Measurements from ENCODE around the gene SLC6A3. TPM values are rescaled to one million over a fixed set of nuclear protein-coding genes. Genes with fewer than 3 reads are reported as not detected.
"Not testable (repeated sequence)": the region's sequence is repeated elsewhere in the genome, so short reads cannot be mapped to it uniquely, and the experiment has no call there.

SLC6A3 gene
- total RNA-seq, 2 experiments from 2014 or later: not detected

- H3K27me3 Mint-ChIP-seq: peaks cover 2% of the 10 kb centered on the region
- DNase-seq: no peak
- CTCF ChIA-PET: interaction anchor here (0.8 to 5.5 kb wide), 6 partner anchors 14 to 266 kb away, joined by 3 to 38 read pairs (median 4); partner anchors contain the start of gene CLPTM1L
- no peak overlapping the region for H3K4me3 Mint-ChIP-seq
- no peak overlapping the region for H3K27ac Mint-ChIP-seq
- H3K4me1 Mint-ChIP-seq (ENCODE audit: low read depth): peaks cover 11% of the 10 kb centered on the region
- no peaks in the 10 kb centered on the region for H3K36me3 Mint-ChIP-seq
- no peaks in the 10 kb centered on the region for H3K9me3 Mint-ChIP-seq
- intact Hi-C loops (cut with micrococcal nuclease): no loop called here
- POLR2A ChIA-PET: no interaction called here
These were observed 66.2 kb downstream of the SLC6A3 start for GRCh38 chr5:1378866-1379659.

- H3K9me3 Mint-ChIP-seq: no peaks in the 10 kb centered on the region
- no peak for DNase-seq
- ChIA-PET POLR2A (no interaction called here), CTCF (no interaction called here)
- peaks cover 2% of the 10 kb centered on the region for H3K27me3 Mint-ChIP-seq
- H3K4me3 Mint-ChIP-seq: no peak overlapping the region
- no peak overlapping the region for H3K27ac Mint-ChIP-seq
- H3K36me3 Mint-ChIP-seq: no peaks in the 10 kb centered on the region
- peaks cover 11% of the 10 kb centered on the region for H3K4me1 Mint-ChIP-seq (ENCODE audit: low read depth)
- intact Hi-C loops (cut with micrococcal nuclease): no loop called here
These were observed 67.1 kb downstream of the SLC6A3 start for GRCh38 chr5:1378096-1378495.

- H3K27ac Mint-ChIP-seq: no peak overlapping the region
- no peak overlapping the region for H3K4me3 Mint-ChIP-seq
- peaks cover 2% of the 10 kb centered on the region for H3K27me3 Mint-ChIP-seq
- intact Hi-C loops (cut with micrococcal nuclease): no loop called here
- POLR2A ChIA-PET: no interaction called here
- no peaks in the 10 kb centered on the region for H3K36me3 Mint-ChIP-seq
- CTCF ChIA-PET: no interaction called here
- no peaks in the 10 kb centered on the region for H3K9me3 Mint-ChIP-seq
- H3K4me1 Mint-ChIP-seq (ENCODE audit: low read depth): peaks cover 11% of the 10 kb centered on the region
- no peak for DNase-seq
These were observed 68.3 kb downstream of the SLC6A3 start for GRCh38 chr5:1376981-1377380.

DNA sequence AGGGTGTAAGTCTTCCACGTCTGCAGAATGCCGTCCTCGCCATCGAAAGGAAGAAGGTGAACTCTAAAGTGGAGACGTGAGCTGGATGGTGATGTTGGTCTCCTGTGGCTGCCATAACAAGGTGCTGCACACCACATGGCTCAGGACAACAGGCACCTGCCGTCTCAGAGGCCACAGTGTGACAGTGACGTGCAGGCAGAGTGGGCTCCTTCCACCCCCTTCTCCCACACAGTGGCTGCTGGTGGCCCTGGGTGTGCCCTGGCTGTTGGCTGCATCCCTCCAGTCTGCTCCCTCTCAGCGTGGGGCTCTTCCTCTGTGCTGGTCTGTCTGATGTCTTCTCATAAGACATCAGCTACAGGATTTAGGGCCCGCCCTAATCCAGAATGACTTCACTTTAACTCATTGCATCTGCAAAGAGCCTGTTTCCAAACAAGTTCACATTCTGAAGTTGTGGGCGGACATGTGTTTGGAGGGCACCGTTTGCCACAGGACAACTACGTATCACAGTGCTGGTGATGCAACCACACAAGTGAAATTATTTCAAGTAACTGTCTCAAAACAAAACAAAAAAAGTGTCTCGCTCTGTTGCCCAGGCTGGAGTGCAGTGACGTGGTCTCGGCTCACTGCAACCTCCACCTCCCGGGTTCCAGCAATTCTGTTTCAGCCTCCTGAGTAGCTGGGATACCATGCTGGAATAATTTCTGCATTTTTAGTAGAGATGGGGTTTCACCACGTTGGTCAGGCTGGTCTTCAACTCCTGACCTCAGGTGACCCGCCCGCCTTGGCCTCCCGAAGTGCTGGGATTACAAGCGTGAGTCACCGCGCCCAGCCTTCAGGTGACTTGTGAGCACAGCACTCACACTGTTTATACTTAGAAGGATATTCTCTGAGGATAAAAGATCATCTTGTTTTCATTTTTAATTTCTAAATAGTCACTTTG, 69.1 kb downstream of the SLC6A3 start:
- Mint-ChIP-seq H3K9me3 (no peaks in the 10 kb centered on the region), H3K27ac (no peak overlapping the region), H3K36me3 (no peaks in the 10 kb centered on the region), H3K27me3 (peaks cover 2% of the 10 kb centered on the region), H3K4me3 (no peak overlapping the region), H3K4me1 (ENCODE audit: low read depth) (peaks cover 6% of the 10 kb centered on the region)
- ChIA-PET POLR2A (no interaction called here), CTCF (no interaction called here)
- DNase-seq: no peak
- intact Hi-C loops (cut with micrococcal nuclease): no loop called here

- ChIA-PET CTCF (no interaction called here), POLR2A (no interaction called here)
- Mint-ChIP-seq H3K27ac (no peak overlapping the region), H3K9me3 (no peaks in the 10 kb centered on the region), H3K36me3 (no peaks in the 10 kb centered on the region), H3K27me3 (peaks cover 2% of the 10 kb centered on the region), H3K4me1 (ENCODE audit: low read depth) (no peaks in the 10 kb centered on the region), H3K4me3 (no peak overlapping the region)
- intact Hi-C loops (cut with micrococcal nuclease): no loop called here
- DNase-seq: no peak
These were observed 70.6 kb downstream of the SLC6A3 start for GRCh38 chr5:1374679-1375055.

DNA sequence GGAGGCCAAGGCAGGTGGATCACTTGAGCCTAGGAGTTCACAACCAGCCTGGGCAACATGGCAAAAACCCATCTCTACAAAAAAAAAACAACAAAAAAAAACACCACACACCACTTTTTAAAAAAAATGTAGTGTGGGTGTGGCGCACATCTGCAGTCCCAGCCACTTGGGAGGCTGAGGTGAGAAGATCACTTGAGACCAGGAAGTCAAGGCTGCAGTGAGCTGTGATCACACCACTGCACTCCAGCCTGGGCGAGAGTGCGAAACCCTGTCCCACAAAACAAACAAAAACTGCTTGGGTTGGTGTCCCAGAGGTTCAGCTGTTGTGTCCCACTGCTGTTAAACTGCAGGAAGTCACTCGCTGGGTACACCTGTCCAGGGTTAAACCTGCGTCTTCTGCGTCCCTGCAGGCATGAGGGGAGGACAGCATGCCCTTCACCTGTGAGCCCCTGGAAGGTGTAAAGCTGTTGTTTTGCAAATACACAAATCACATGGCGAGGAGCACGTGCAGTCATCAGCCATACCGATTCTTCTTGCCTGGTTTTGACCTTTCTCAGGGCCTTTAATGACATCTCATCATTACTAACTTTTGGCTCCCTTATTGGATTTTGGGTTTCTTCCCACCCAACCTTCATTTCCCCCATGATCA, 71.1 kb downstream of the SLC6A3 start:
- no peaks in the 10 kb centered on the region for H3K36me3 Mint-ChIP-seq
- POLR2A ChIA-PET: interaction anchor here (0.6 kb wide), 1 partner anchor 459 kb away, joined by 3 read pairs; no protein-coding TSS in a partner anchor
- no peak overlapping the region for H3K27ac Mint-ChIP-seq
- no peak overlapping the region for H3K4me3 Mint-ChIP-seq
- peaks cover 2% of the 10 kb centered on the region for H3K27me3 Mint-ChIP-seq
- H3K4me1 Mint-ChIP-seq (ENCODE audit: low read depth): no peaks in the 10 kb centered on the region
- H3K9me3 Mint-ChIP-seq: no peaks in the 10 kb centered on the region
- CTCF ChIA-PET: interaction anchor here (0.7 kb wide), 1 partner anchor 39 kb away, joined by 3 read pairs; no protein-coding TSS in a partner anchor
- DNase-seq: no peak
- intact Hi-C loops (cut with micrococcal nuclease): no loop called here

DNA sequence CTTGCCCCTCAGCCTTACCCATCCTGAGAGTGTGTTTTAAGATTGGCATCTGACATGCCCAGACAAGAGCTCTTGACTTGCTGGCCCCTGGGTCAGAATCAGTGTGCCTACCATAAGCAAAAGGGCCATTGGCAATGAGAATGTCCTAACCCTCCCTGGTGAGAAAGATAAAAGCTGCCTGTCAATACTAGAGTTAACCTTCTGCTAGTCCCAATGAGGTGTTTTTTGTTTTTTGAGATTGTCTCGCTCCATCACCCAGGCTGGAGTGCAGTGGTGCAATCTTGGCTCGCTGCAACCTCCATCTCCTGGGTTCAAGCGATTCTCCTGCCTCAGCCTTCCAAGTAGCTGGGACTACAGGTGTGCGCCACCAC, 73.3 kb downstream of the SLC6A3 start:
- H3K4me3 Mint-ChIP-seq; POLR2A ChIA-PET; H3K36me3 Mint-ChIP-seq; intact Hi-C loops (cut with micrococcal nuclease); H3K4me1 Mint-ChIP-seq (ENCODE audit: low read depth); H3K27ac Mint-ChIP-seq; DNase-seq; H3K9me3 Mint-ChIP-seq; H3K27me3 Mint-ChIP-seq: not testable (repeated sequence)
- CTCF ChIA-PET: interaction anchor here (2.5 kb wide), 1 partner anchor 8 kb away, joined by 7 read pairs; no protein-coding TSS in a partner anchor

DNA sequence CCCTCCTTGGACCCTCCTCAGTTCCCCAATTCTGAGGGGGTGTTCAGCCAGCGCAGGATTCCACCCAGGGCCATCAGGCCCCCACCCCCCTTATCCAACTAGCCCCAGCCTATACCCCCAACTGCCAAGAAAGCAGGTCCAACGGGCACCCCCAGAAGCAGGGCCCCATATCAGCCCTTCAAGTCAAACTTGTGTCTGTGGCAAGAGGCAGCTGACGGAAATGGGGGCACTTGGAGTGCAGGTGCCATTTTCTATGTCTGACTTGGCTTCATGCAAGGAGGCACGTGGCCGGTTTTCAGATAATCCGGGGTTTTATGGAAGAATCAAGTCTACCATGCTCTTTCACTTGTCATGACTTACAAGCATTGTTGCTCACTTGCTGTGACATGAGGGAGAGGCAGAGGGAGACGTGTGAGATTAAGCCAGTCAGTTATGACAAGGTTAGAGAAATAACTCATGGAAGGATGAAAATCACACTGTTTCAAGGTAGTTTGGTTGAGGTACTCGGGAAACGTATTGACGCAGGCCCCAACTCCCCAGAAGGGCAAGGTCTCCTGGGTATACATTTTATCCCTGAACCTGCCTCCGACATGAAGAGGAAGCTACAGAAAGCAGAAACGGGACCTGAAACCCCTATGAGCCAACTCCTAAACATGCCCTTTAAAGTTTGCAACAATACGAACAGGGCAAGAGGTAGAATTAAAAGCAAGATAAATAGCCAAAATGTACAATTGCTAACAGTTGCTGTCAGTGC, 73.8 kb downstream of the SLC6A3 start:
- POLR2A ChIA-PET: no interaction called here
- no peak overlapping the region for H3K4me3 Mint-ChIP-seq

GRCh38 chr5:1370006-1370405, 75.2 kb downstream of the SLC6A3 start:
- intact Hi-C loops (cut with micrococcal nuclease): no loop called here
- Mint-ChIP-seq H3K9me3 (no peaks in the 10 kb centered on the region), H3K36me3 (no peaks in the 10 kb centered on the region), H3K4me3 (no peak overlapping the region), H3K27me3 (no peaks in the 10 kb centered on the region), H3K4me1 (ENCODE audit: low read depth) (no peaks in the 10 kb centered on the region), H3K27ac (no peak overlapping the region)
- ChIA-PET CTCF (interaction anchor here (2.5 kb wide), 1 partner anchor 10 kb away, joined by 7 read pairs; no protein-coding TSS in a partner anchor), POLR2A (no interaction called here)
- DNase-seq: no peak

More for the DNA sequence above, 73.8 kb downstream of the SLC6A3 start:
- intact Hi-C loops (cut with micrococcal nuclease): no loop called here
- H3K27ac Mint-ChIP-seq: no peak overlapping the region
- no peaks in the 10 kb centered on the region for H3K4me1 Mint-ChIP-seq (ENCODE audit: low read depth)
- CTCF ChIA-PET: interaction anchor here (2.5 kb wide), 1 partner anchor 9 kb away, joined by 7 read pairs; no protein-coding TSS in a partner anchor
- H3K36me3 Mint-ChIP-seq: no peaks in the 10 kb centered on the region
- no peaks in the 10 kb centered on the region for H3K9me3 Mint-ChIP-seq
- DNase-seq: no peak
- no peaks in the 10 kb centered on the region for H3K27me3 Mint-ChIP-seq

DNA sequence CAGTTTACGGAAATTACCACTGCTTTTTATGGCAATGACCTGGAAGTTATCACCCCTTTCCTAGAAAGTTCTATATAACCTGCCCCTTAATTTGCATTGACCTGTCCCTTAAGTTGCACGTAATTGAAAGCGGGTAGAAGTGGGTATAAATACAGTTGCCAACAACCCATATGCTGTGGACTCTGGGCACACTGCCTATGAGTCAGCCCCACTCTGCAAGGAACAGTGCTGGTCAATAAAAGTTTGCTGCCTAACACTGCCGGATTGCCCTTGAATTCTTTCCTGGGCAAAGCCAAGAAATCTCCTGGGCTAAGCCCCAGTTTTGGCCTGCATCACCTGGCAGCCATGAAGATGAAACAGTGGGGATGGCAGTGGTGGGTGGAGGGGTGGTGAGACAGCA, 76.5 kb downstream of the SLC6A3 start:
- CTCF ChIA-PET: no interaction called here
- DNase-seq: no peak
- H3K9me3 Mint-ChIP-seq: no peaks in the 10 kb centered on the region
- POLR2A ChIA-PET: no interaction called here
- no peaks in the 10 kb centered on the region for H3K36me3 Mint-ChIP-seq
- H3K27ac Mint-ChIP-seq: no peak overlapping the region
- peaks cover 7% of the 10 kb centered on the region for H3K27me3 Mint-ChIP-seq
- H3K4me1 Mint-ChIP-seq (ENCODE audit: low read depth): no peaks in the 10 kb centered on the region
- intact Hi-C loops (cut with micrococcal nuclease): no loop called here
- no peak overlapping the region for H3K4me3 Mint-ChIP-seq

DNA sequence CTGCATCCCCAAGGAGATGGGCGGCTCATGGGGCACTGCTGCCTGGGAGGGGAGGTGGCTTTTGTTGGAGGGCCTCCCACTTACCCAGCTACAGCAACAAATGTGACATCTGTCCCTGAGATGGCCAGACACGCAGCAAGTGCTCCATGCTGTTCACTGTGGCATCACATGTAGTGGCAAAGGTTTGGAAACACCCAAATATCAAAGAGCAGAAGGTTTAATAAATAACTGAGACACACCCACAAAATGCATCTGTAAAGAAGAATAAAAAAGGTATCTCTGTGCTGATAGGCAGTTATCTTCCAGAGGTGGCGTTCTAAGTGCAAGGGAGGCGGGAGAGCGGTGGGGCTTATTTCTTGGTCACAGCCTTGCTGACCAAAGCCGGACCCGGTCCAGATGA, 77.0 kb downstream of the SLC6A3 start:
- no peak overlapping the region for H3K4me3 Mint-ChIP-seq
- no peaks in the 10 kb centered on the region for H3K9me3 Mint-ChIP-seq
- DNase-seq: no peak
- CTCF ChIA-PET: no interaction called here
- H3K36me3 Mint-ChIP-seq: no peaks in the 10 kb centered on the region
- intact Hi-C loops (cut with micrococcal nuclease): no loop called here
- H3K27me3 Mint-ChIP-seq: peaks cover 12% of the 10 kb centered on the region
- POLR2A ChIA-PET: no interaction called here
- H3K27ac Mint-ChIP-seq: no peak overlapping the region
- H3K4me1 Mint-ChIP-seq (ENCODE audit: low read depth): no peaks in the 10 kb centered on the region

DNA sequence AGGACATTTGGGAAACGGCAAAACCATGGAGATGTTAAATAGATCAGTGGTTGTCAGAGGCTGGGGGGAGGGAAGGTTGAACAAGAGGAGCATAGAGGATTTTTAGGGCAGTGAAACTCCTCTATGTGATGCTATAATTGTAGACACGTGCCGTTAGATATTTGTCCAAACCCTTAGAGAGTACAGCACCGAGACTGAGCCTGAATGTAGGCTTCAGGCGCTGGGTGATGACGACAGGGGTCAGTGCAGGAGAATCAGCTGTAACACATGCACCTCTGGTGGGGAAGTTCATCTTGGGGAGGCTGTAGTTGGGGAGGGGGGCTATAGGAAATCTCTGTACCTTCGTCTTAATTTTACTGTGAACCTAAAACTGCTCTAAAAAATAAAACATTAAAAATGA, 78.1 kb downstream of the SLC6A3 start:
- Mint-ChIP-seq H3K4me3 (no peak overlapping the region), H3K36me3 (no peaks in the 10 kb centered on the region), H3K9me3 (no peaks in the 10 kb centered on the region), H3K27ac (no peak overlapping the region), H3K27me3 (peaks cover 15% of the 10 kb centered on the region), H3K4me1 (ENCODE audit: low read depth) (no peaks in the 10 kb centered on the region)
- POLR2A ChIA-PET: no interaction called here
- no peak for DNase-seq
- CTCF ChIA-PET: no interaction called here
- intact Hi-C loops (cut with micrococcal nuclease): no loop called here
